Ishikawa (cell line): ENCODE data around the gene AKR1B15.

Experiments used
- CEBPB ChIP-seq: IDR thresholded peaks from 2 replicates; pipeline ENCODE4 v1.6.1; 2012
- EGR1 ChIP-seq: IDR thresholded peaks from 2 replicates; pipeline ENCODE4 v1.6.1; 2012
- EP300 ChIP-seq: IDR thresholded peaks from 2 replicates; pipeline ENCODE4 v1.6.1; 2012; ENCODE audit warnings: borderline replicate concordance
- RAD21 ChIP-seq: IDR thresholded peaks from 2 replicates; pipeline ENCODE4 v1.6.1; 2012; ENCODE audit warnings: low read depth
- YY1 ChIP-seq: IDR thresholded peaks from 2 replicates; pipeline ENCODE4 v1.6.1; 2012; ENCODE audit warnings: low read depth
- ZBTB7A ChIP-seq: IDR thresholded peaks from 2 replicates; pipeline ENCODE4 v1.6.1; 2012; ENCODE audit warnings: low read depth
- TF ChIP-seq, protein P1 (sequence below): IDR thresholded peaks from 2 replicates; pipeline ENCODE4 v1.6.1; 2012
- TF ChIP-seq, protein P2 (sequence below): IDR thresholded peaks from 2 replicates; pipeline ENCODE4 v1.6.1; 2012; ENCODE audit warnings: low read depth, mild to moderate bottlenecking

DNA sequence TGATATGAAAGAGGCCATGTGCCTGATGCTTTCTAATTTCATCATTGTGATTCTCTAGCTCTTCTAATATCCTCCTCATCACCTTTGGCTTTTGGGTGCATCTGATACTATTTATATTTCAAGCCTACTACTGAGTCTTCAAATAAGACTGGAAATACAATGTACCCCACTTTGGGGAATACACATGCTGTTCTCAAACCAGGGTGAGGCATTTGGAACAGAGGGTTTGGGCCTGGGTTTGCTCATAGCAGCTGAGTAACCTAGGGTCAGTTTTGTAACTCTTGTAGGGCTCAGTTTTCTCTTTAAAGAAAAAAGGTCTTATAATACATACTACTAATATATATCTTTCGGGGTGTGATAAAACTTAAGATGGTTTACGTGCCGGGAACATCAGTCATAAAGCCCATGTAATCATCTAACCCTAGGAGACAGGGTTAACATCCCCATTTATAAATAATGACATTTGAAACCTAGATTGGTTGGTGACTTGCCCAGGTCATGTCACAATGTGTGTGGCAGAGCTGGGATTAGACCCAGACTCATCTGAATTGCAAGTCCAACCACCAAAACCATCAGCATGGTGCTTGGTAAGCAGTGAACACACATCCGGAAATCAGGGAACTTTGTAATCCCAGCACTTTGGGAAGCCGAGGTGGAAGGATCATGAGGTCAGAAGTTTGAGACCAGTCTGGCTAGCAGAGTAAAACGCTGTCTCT is 23.0 kb downstream of the AKR1B15 start:
- TF ChIP-seq CEBPB (no peak), ZBTB7A (no peak), RAD21 (no peak), EP300 (no peak), YY1 (no peak), EGR1 (no peak)
- TF ChIP-seq, protein P1, sequence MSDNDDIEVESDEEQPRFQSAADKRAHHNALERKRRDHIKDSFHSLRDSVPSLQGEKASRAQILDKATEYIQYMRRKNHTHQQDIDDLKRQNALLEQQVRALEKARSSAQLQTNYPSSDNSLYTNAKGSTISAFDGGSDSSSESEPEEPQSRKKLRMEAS: no peak
- TF ChIP-seq, protein P2, sequence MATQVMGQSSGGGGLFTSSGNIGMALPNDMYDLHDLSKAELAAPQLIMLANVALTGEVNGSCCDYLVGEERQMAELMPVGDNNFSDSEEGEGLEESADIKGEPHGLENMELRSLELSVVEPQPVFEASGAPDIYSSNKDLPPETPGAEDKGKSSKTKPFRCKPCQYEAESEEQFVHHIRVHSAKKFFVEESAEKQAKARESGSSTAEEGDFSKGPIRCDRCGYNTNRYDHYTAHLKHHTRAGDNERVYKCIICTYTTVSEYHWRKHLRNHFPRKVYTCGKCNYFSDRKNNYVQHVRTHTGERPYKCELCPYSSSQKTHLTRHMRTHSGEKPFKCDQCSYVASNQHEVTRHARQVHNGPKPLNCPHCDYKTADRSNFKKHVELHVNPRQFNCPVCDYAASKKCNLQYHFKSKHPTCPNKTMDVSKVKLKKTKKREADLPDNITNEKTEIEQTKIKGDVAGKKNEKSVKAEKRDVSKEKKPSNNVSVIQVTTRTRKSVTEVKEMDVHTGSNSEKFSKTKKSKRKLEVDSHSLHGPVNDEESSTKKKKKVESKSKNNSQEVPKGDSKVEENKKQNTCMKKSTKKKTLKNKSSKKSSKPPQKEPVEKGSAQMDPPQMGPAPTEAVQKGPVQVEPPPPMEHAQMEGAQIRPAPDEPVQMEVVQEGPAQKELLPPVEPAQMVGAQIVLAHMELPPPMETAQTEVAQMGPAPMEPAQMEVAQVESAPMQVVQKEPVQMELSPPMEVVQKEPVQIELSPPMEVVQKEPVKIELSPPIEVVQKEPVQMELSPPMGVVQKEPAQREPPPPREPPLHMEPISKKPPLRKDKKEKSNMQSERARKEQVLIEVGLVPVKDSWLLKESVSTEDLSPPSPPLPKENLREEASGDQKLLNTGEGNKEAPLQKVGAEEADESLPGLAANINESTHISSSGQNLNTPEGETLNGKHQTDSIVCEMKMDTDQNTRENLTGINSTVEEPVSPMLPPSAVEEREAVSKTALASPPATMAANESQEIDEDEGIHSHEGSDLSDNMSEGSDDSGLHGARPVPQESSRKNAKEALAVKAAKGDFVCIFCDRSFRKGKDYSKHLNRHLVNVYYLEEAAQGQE: no peak
